Activated T-cell treated with anti-CD3 and anti-CD28 coated beads for 1 hour (primary cell): ENCODE measurements around the gene ACTN4.
"Not testable (repeated sequence)": the region's sequence is repeated elsewhere in the genome, so short reads cannot be mapped to it uniquely, and the experiment has no call there.

Experiments used
- DNase-seq: peaks from one replicate; pipeline ENCODE4 v3.0.0-alpha.2; 2020; ENCODE audit warnings: low read depth

ACTN4 gene

GRCh38 chr19:38737281-38737865 lies 89.9 kb downstream of the ACTN4 start:
- DNase-seq, result no peak

- no peak for DNase-seq
Measured at GRCh38 chr19:38737921-38738737, 90.7 kb downstream of the ACTN4 start.

GRCh38 chr19:38739440-38740256 lies 92.2 kb downstream of the ACTN4 start:
- DNase-seq, result no peak

- DNase-seq, result no peak
Measured at GRCh38 chr19:38740257-38740592, 92.8 kb downstream of the ACTN4 start.

- DNase-seq, result no peak
Measured at GRCh38 chr19:38740932-38741331, 93.5 kb downstream of the ACTN4 start.

- no peak for DNase-seq
Measured at GRCh38 chr19:38741670-38742069, 94.2 kb downstream of the ACTN4 start.

GRCh38 chr19:38742296-38742695 lies 94.8 kb downstream of the ACTN4 start:
- DNase-seq, result no peak

- DNase-seq, result no peak
Measured at GRCh38 chr19:38742906-38743305, 95.5 kb downstream of the ACTN4 start.

GRCh38 chr19:38743394-38744297 lies 96.2 kb downstream of the ACTN4 start:
- no peak for DNase-seq

- no peak for DNase-seq
Measured at GRCh38 chr19:38744298-38744681, 96.8 kb downstream of the ACTN4 start, which contains the start of gene CAPN12. TSS of gene CAPN12 (minus strand) at chr19:38744474. CDS start at chr19:38744165, 309 bp downstream.

GRCh38 chr19:38744874-38745273 lies 97.4 kb downstream of the ACTN4 start:
- no peak for DNase-seq

- no peak for DNase-seq
Measured at GRCh38 chr19:38745316-38745715, 97.9 kb downstream of the ACTN4 start.

GRCh38 chr19:38753783-38754182 lies 106.3 kb downstream of the ACTN4 start:
- not testable (repeated sequence) for DNase-seq

- DNase-seq, result not testable (repeated sequence)
Measured at GRCh38 chr19:38754196-38754595, 106.7 kb downstream of the ACTN4 start.

- no peak for DNase-seq
Measured at GRCh38 chr19:38759590-38760003, 112.1 kb downstream of the ACTN4 start.

GRCh38 chr19:38760805-38761517 lies 113.5 kb downstream of the ACTN4 start:
- DNase-seq, result not testable (repeated sequence)

GRCh38 chr19:38761884-38762389 lies 114.5 kb downstream of the ACTN4 start:
- not testable (repeated sequence) for DNase-seq

- no peak for DNase-seq
Measured at GRCh38 chr19:38763795-38764220, 116.4 kb downstream of the ACTN4 start.

GRCh38 chr19:38765214-38765613 lies 117.8 kb downstream of the ACTN4 start:
- no peak for DNase-seq

- DNase-seq, result no peak
Measured at GRCh38 chr19:38766276-38767047, 119.0 kb downstream of the ACTN4 start.
